H9 (cell line): ENCODE measurements around the gene WFDC1. TPM values are rescaled to one million over a fixed set of nuclear protein-coding genes. Genes with fewer than 3 reads are reported as not detected.

ENCODE experiments used
- DNase-seq: peaks from one replicate; pipeline ENCODE4 v3.0.0-alpha.2; 2017
- H2AFZ ChIP-seq: one replicate; pipeline ENCODE4 v1.6.1; 2013; ENCODE audit warnings: mild to moderate bottlenecking, low read length, control low read depth, moderate library complexity
- H2AK5ac ChIP-seq: 2 replicates; pipeline ENCODE4 v1.6.1; 2013; ENCODE audit warnings: low read length, control low read depth, mixed read lengths; ENCODE audit not compliant: insufficient read length
- H2BK120ac ChIP-seq: one replicate; pipeline ENCODE4 v1.6.1; 2013; ENCODE audit warnings: low read depth, mild to moderate bottlenecking, low read length, control low read depth, inconsistent platforms; ENCODE audit not compliant: poor library complexity, severe bottlenecking
- H2BK12ac ChIP-seq: 2 replicates; pipeline ENCODE4 v1.6.1; 2013; ENCODE audit warnings: low read length, control low read depth, mixed read lengths, low read depth; ENCODE audit not compliant: insufficient read length
- H2BK15ac ChIP-seq: 2 replicates; pipeline ENCODE4 v1.6.1; 2013; ENCODE audit warnings: low read depth, low read length, control low read depth
- H2BK20ac ChIP-seq: one replicate; pipeline ENCODE4 v1.6.1; 2013; ENCODE audit warnings: low read depth, mild to moderate bottlenecking, low read length, control low read depth, inconsistent platforms; ENCODE audit not compliant: poor library complexity, severe bottlenecking
- H2BK5ac ChIP-seq: 2 replicates; pipeline ENCODE4 v1.6.1; 2013; ENCODE audit warnings: low read length, control low read depth, mixed read lengths; ENCODE audit not compliant: insufficient read length
- H3K14ac ChIP-seq: 2 replicates; pipeline ENCODE4 v1.6.1; 2013; ENCODE audit warnings: low read length, control low read depth; ENCODE audit not compliant: insufficient read depth
- H3K18ac ChIP-seq: 2 replicates; pipeline ENCODE4 v1.6.1; 2013; ENCODE audit warnings: low read depth, mild to moderate bottlenecking, mixed read lengths, low read length, control low read depth; ENCODE audit not compliant: insufficient read length
- H3K23ac ChIP-seq: 2 replicates; pipeline ENCODE4 v1.6.1; 2013; ENCODE audit warnings: low read length, control low read depth, mixed read lengths, low read depth; ENCODE audit not compliant: insufficient read length
- H3K23me2 ChIP-seq: 2 replicates; pipeline ENCODE4 v1.6.1; 2013; ENCODE audit warnings: low read depth, mild to moderate bottlenecking, mixed read lengths, low read length, control low read depth; ENCODE audit not compliant: insufficient read length, poor library complexity, severe bottlenecking
- H3K27ac ChIP-seq: 2 replicates; pipeline ENCODE4 v1.5.1; 2013; ENCODE audit warnings: low read length, control low read depth, mixed read lengths, low read depth; ENCODE audit not compliant: insufficient read length
- H3K27me3 ChIP-seq: 2 replicates; pipeline ENCODE4 v1.6.1; 2013; ENCODE audit warnings: low read length, control low read depth, inconsistent platforms; ENCODE audit not compliant: insufficient read depth
- H3K4ac ChIP-seq: 2 replicates; pipeline ENCODE4 v1.6.1; 2013; ENCODE audit warnings: low read depth, mild to moderate bottlenecking, control low read depth, inconsistent platforms, low read length, moderate library complexity
- H3K4me1 ChIP-seq: 2 replicates; pipeline ENCODE4 v1.6.1; 2013; ENCODE audit warnings: low read length, control low read depth, inconsistent platforms; ENCODE audit not compliant: insufficient read depth
- H3K4me2 ChIP-seq: 2 replicates; pipeline ENCODE4 v1.6.1; 2013; ENCODE audit warnings: low read length, control low read depth, mixed read lengths; ENCODE audit not compliant: insufficient read length, insufficient read depth
- H3K56ac ChIP-seq: 2 replicates; pipeline ENCODE4 v1.6.1; 2013; ENCODE audit warnings: low read depth, mild to moderate bottlenecking, mixed read lengths, low read length, control low read depth; ENCODE audit not compliant: insufficient read length
- H3K79me1 ChIP-seq: 2 replicates; pipeline ENCODE4 v1.6.1; 2013; ENCODE audit warnings: low read depth, mild to moderate bottlenecking, moderate library complexity, low read length, control low read depth, inconsistent platforms; ENCODE audit not compliant: insufficient read depth, poor library complexity, severe bottlenecking
- H3K79me2 ChIP-seq: 2 replicates; pipeline ENCODE4 v1.6.1; 2013; ENCODE audit warnings: low read length, control low read depth, inconsistent platforms; ENCODE audit not compliant: insufficient read depth
- H3K9ac ChIP-seq: 2 replicates; pipeline ENCODE4 v1.6.1; 2013; ENCODE audit warnings: low read length, control low read depth, mixed read lengths; ENCODE audit not compliant: insufficient read length; ENCODE audit errors: extremely low read depth
- H3K9me3 ChIP-seq: one replicate; pipeline ENCODE4 v1.6.1; 2013; ENCODE audit warnings: low read depth, low read length, inconsistent platforms; ENCODE audit not compliant: control insufficient read depth
- H3T11ph ChIP-seq: one replicate; pipeline ENCODE4 v1.6.1; 2013; ENCODE audit warnings: mild to moderate bottlenecking, low read length, control low read depth, inconsistent platforms
- H4K20me1 ChIP-seq: one replicate; pipeline ENCODE4 v1.6.1; 2013; ENCODE audit not compliant: control insufficient read depth, insufficient read length, insufficient read depth
- H4K5ac ChIP-seq: 2 replicates; pipeline ENCODE4 v1.6.1; 2013; ENCODE audit warnings: low read depth, mild to moderate bottlenecking, mixed read lengths, low read length, control low read depth; ENCODE audit not compliant: insufficient read length
- H4K8ac ChIP-seq: replicated peaks from 2 replicates; pipeline ENCODE4 v1.6.1; 2013; ENCODE audit warnings: low read length, control low read depth, mixed read lengths, low read depth; ENCODE audit not compliant: insufficient read length
- H4K91ac ChIP-seq: 2 replicates; pipeline ENCODE4 v1.6.1; 2013; ENCODE audit warnings: low read depth, mild to moderate bottlenecking, moderate library complexity, mixed read lengths, low read length, control low read depth; ENCODE audit not compliant: insufficient read length
- H3K27ac Mint-ChIP-seq, 3 experiments: 2 replicates in 2 of 3; 3 replicates in 1 of 3; pipeline ENCODE4 v1.8.0; 2020 to 2021; ENCODE audit warnings: mixed read lengths in 3 of 3, mild to moderate bottlenecking in 1 of 3, moderate library complexity in 1 of 3
- H3K27me3 Mint-ChIP-seq: 2 replicates; pipeline ENCODE4 v1.8.0; 2021; ENCODE audit warnings: low read depth, mild to moderate bottlenecking, moderate library complexity, mixed read lengths
- H3K36me3 Mint-ChIP-seq, 3 experiments: 2 replicates in 2 of 3; 3 replicates in 1 of 3; pipeline ENCODE4 v1.8.0; 2020 to 2021; ENCODE audit warnings: low read depth in 3 of 3, mixed read lengths in 3 of 3; ENCODE audit not compliant: insufficient read depth in 1 of 3
- H3K4me1 Mint-ChIP-seq, 2 experiments: 2 replicates each; pipeline ENCODE4 v1.8.0; 2020; ENCODE audit warnings: mixed read lengths in 2 of 2
- H3K4me3 Mint-ChIP-seq, 2 experiments: 2 replicates in 1 of 2; 3 replicates in 1 of 2; pipeline ENCODE4 v1.8.0; 2020 to 2021; ENCODE audit warnings: mild to moderate bottlenecking in 2 of 2, mixed read lengths in 2 of 2, moderate library complexity in 1 of 2
- H3K9me3 Mint-ChIP-seq, 2 experiments: 2 replicates in 1 of 2; 3 replicates in 1 of 2; pipeline ENCODE4 v1.8.0; 2020; ENCODE audit warnings: mild to moderate bottlenecking in 2 of 2, mixed read lengths in 2 of 2, moderate library complexity in 1 of 2
- WGBS: extraction: QIAGEN DNeasy Blood & Tissue Kit; methylation state at CpG from one replicate; pipeline ENCODE4 v1.1.7; 2013; ENCODE audit warnings: missing lambda C conversion rate, low lambda C conversion rate, mixed read lengths; ENCODE audit not compliant: insufficient read length; ENCODE audit errors: extremely low coverage; 5-methylcytosine and 5-hydroxymethylcytosine counted together
- total RNA-seq: library from RNA; stranded (reverse); gene quantifications from 2 replicates; pipeline ENCODE4 v1.2.1, GENCODE V29; 2021
- TF ChIP-seq, protein P1 (sequence below): fragments of 200-600 bp; sonication (generic); conservative IDR thresholded peaks from 3 replicates; pipeline ENCODE4 v1.8.0; 2021; ENCODE audit warnings: antibody characterized with exemption, mild to moderate bottlenecking

Gene WFDC1
- total RNA-seq, 1 experiment from 2014 or later: 0.24 TPM

- no peak overlapping the region; the same call in 1 of the 2 replicates for H3K14ac ChIP-seq
- H4K20me1 ChIP-seq: no peaks in the 10 kb centered on the region
- H2AFZ ChIP-seq: no peak overlapping the region
- no peaks in the 10 kb centered on the region; a peak in 1 of 5 replicates for H3K9me3 Mint-ChIP-seq
- no peak overlapping the region for H2BK20ac ChIP-seq
- no peak overlapping the region for H2BK120ac ChIP-seq
- H2BK12ac ChIP-seq: no peak overlapping the region
- H4K5ac ChIP-seq: no peak overlapping the region
- no peak overlapping the region for H2AK5ac ChIP-seq
- no peak overlapping the region for H3K18ac ChIP-seq
- H4K91ac ChIP-seq: no peak overlapping the region
- no peak overlapping the region for H3K56ac ChIP-seq
- H4K8ac ChIP-seq: no peak overlapping the region
- H3K9ac ChIP-seq: no peak overlapping the region
- no peak overlapping the region for H3K27ac ChIP-seq
- H3K79me1 ChIP-seq: no peaks in the 10 kb centered on the region
- H3K27ac Mint-ChIP-seq: no peak overlapping the region
- H3K27me3 Mint-ChIP-seq: peaks cover 4% of the 10 kb centered on the region
- no peaks in the 10 kb centered on the region for H3K36me3 Mint-ChIP-seq
- H3K9me3 ChIP-seq: no peaks in the 10 kb centered on the region
- H3K4me1 ChIP-seq: no peaks in the 10 kb centered on the region; the same call in 1 of the 2 replicates
- H3K27me3 ChIP-seq: no peaks in the 10 kb centered on the region
- H2BK15ac ChIP-seq: no peak overlapping the region
- no peak overlapping the region for H3K4me2 ChIP-seq
- no peak overlapping the region for H3K23ac ChIP-seq
- no peak overlapping the region for H2BK5ac ChIP-seq
- no peak overlapping the region for H3K4me3 Mint-ChIP-seq
- no peak overlapping the region for H3K4ac ChIP-seq
- WGBS: no CpG with 5 or more reads among the region's 4 CpGs
- TF ChIP-seq, protein P1, sequence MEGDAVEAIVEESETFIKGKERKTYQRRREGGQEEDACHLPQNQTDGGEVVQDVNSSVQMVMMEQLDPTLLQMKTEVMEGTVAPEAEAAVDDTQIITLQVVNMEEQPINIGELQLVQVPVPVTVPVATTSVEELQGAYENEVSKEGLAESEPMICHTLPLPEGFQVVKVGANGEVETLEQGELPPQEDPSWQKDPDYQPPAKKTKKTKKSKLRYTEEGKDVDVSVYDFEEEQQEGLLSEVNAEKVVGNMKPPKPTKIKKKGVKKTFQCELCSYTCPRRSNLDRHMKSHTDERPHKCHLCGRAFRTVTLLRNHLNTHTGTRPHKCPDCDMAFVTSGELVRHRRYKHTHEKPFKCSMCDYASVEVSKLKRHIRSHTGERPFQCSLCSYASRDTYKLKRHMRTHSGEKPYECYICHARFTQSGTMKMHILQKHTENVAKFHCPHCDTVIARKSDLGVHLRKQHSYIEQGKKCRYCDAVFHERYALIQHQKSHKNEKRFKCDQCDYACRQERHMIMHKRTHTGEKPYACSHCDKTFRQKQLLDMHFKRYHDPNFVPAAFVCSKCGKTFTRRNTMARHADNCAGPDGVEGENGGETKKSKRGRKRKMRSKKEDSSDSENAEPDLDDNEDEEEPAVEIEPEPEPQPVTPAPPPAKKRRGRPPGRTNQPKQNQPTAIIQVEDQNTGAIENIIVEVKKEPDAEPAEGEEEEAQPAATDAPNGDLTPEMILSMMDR: no peak
- H3K23me2 ChIP-seq: no peaks in the 10 kb centered on the region
- no peak overlapping the region for H3T11ph ChIP-seq
- no peak for DNase-seq
- H3K79me2 ChIP-seq: no peaks in the 10 kb centered on the region
- H3K4me1 Mint-ChIP-seq: peaks cover 27 to 44% of the 10 kb centered on the region in 2 experiments
These were observed 66.1 kb downstream of the WFDC1 start for GRCh38 chr16:84360748-84361147.
